Measurements from ENCODE around the gene GEMIN2. TPM values are rescaled to one million over a fixed set of nuclear protein-coding genes. Genes with fewer than 3 reads are reported as not detected.

Gene GEMIN2
- total RNA-seq, 2 experiments from 2014 or later, result 21.6 to 25.3 TPM

GRCh38 chr14:39185256-39186049 is 71.3 kb downstream of the GEMIN2 start:
- ChIA-PET CTCF (interaction anchor here (2.1 kb wide), 1 partner anchor 241 kb away, joined by 8 read pairs; no protein-coding TSS in a partner anchor), POLR2A (interaction anchor here (0.8 to 3.3 kb wide), 15 partner anchors 8 to 88 kb away, joined by 3 to 17 read pairs (median 4); partner anchors contain the start of genes GEMIN2, PNN, SEC23A and TRAPPC6B)
- ATAC-seq (no peak), DNase-seq (no peak)
- TF ChIP-seq CTCF (IDR thresholded peaks at IDR 0.05), result no peak
- H3K36me3 Mint-ChIP-seq (ENCODE audit: low read depth), result peaks cover 25% of the 10 kb centered on the region
- no peaks in the 10 kb centered on the region for H3K9me3 Mint-ChIP-seq
- intact Hi-C loops (cut with micrococcal nuclease), result no loop called here
- H3K27me3 Mint-ChIP-seq, result no peaks in the 10 kb centered on the region
- H3K4me1 Mint-ChIP-seq (ENCODE audit: low read depth), result peaks cover 18% of the 10 kb centered on the region
- H3K27ac Mint-ChIP-seq, result no peak overlapping the region
- no peak overlapping the region for H3K4me3 Mint-ChIP-seq

Other genes with a start within 250 kb of the GEMIN2 start
- gene SEC23A, start 11.1 kb upstream of the GEMIN2 start, total RNA-seq, result 10 to 100 TPM; 45.4 to 45.6 TPM
- gene TRAPPC6B, start 56.0 kb downstream of the GEMIN2 start, total RNA-seq, result 10 to 100 TPM; 15.5 to 19.1 TPM
- gene PNN, start 60.9 kb downstream of the GEMIN2 start, total RNA-seq, result 100 to 1,000 TPM; 106 to 107 TPM
- 10 to 100 TPM; 17.6 to 18.3 TPM for gene MIA2, start 119.6 kb downstream of the GEMIN2 start, total RNA-seq